ENCODE results near the gene RNF7. TPM values are rescaled to one million over a fixed set of nuclear protein-coding genes. Genes with fewer than 3 reads are reported as not detected.
"Not testable (repeated sequence)": the region's sequence is repeated elsewhere in the genome, so short reads cannot be mapped to it uniquely, and the experiment has no call there.

RNF7 gene
- polyA plus RNA-seq, 2 of the 4 experiments (the other 2 are of a cell fraction) = 84.1 to 147 TPM

- H3K9me3 ChIP-seq = no peaks in the 10 kb centered on the region
- 69% methylated on average over 4 of the region's 4 CpGs for WGBS (ENCODE audit: missing lambda C conversion rate)
- POLR2A ChIA-PET = no interaction called here
- H3K27ac ChIP-seq = no peak overlapping the region
- H3K4me2 ChIP-seq = no peak overlapping the region
- H3K4me3 ChIP-seq = no peak overlapping the region
- 0 out of 3 replicates have a peak, but pooled peaks cover 7% of the 10 kb centered on the region for H3K4me1 ChIP-seq
- FAIRE-seq (no peak), DNase-seq (ENCODE audit: low read depth in 1 of 2, low spot score in 1 of 2) (no peak), ATAC-seq (no peak)
- TF ChIP-seq RCOR1 (IDR thresholded peaks at IDR 0.05; ENCODE audit: low read depth, low read length) (no peak), FOSB (CRISPR knock-in tag; IDR thresholded peaks at IDR 0.05) (no peak), TP53 (CRISPR knock-in tag; IDR thresholded peaks at IDR 0.05) (no peak), CHD4 (IDR thresholded peaks at IDR 0.05; ENCODE audit: borderline replicate concordance) (no peak), ZC3H11A (IDR thresholded peaks at IDR 0.05) (no peak), RFX5 (IDR thresholded peaks at IDR 0.05) (no peak)
- CTCF ChIA-PET = interaction anchor here (2.0 kb wide), 1 partner anchor 48 kb away, joined by 6 read pairs; the partner anchor contains the start of gene RNF7
Measured at GRCh38 chr3:141690431-141691072, 47.5 kb upstream of the RNF7 start.

GRCh38 chr3:141691471-141691870 lies 46.6 kb upstream of the RNF7 start:
- WGBS (ENCODE audit: missing lambda C conversion rate) = 33% methylated on average over 3 of the region's 3 CpGs
- not testable (repeated sequence) for H3K27ac ChIP-seq; ATAC-seq; H3K4me3 ChIP-seq; DNase-seq (ENCODE audit: low read depth in 1 of 2, low spot score in 1 of 2); H3K9me3 ChIP-seq; H3K4me2 ChIP-seq; H3K4me1 ChIP-seq; FAIRE-seq
- POLR2A ChIA-PET = interaction anchor here (0.7 kb wide), 1 partner anchor 1861 kb away, joined by 3 read pairs; no protein-coding TSS in a partner anchor
- CTCF ChIA-PET = interaction anchor here (0.6 kb wide), 1 partner anchor 463 kb away, joined by 4 read pairs; no protein-coding TSS in a partner anchor

GRCh38 chr3:141692973-141693372 lies 45.1 kb upstream of the RNF7 start:
- FAIRE-seq; H3K4me2 ChIP-seq; POLR2A ChIA-PET; H3K9me3 ChIP-seq; H3K4me3 ChIP-seq; CTCF ChIA-PET; DNase-seq (ENCODE audit: low read depth in 1 of 2, low spot score in 1 of 2); H3K4me1 ChIP-seq; ATAC-seq; H3K27ac ChIP-seq: not testable (repeated sequence)
- 60% methylated on average over 4 of the region's 4 CpGs for WGBS (ENCODE audit: missing lambda C conversion rate)

- no peak for TF ChIP-seq RFX5 (IDR thresholded peaks at IDR 0.05)
- no peak for TF ChIP-seq FOXS1 (CRISPR knock-in tag; IDR thresholded peaks at IDR 0.05)
- no peak for TF ChIP-seq FOSL2 (IDR thresholded peaks at IDR 0.05)
- TF ChIP-seq FOSL2 (CRISPR knock-in tag; IDR thresholded peaks at IDR 0.05) = no peak
- TF ChIP-seq USF2 (IDR thresholded peaks at IDR 0.05) = no peak
- no peak for TF ChIP-seq RCOR1 (IDR thresholded peaks at IDR 0.05; ENCODE audit: low read depth, low read length)
- TF ChIP-seq SREBF2 (IDR thresholded peaks at IDR 0.05) = no peak
- DNase-seq (ENCODE audit: low read depth in 1 of 2, low spot score in 1 of 2) (no peak), ATAC-seq (no peak), FAIRE-seq (no peak)
- WGBS (ENCODE audit: missing lambda C conversion rate) = 37% methylated on average over 7 of the region's 7 CpGs
- CTCF ChIA-PET = interaction anchor here (1.2 kb wide), 1 partner anchor 13 kb away, joined by 3 read pairs; no protein-coding TSS in a partner anchor
- no peak overlapping the region for H3K4me3 ChIP-seq
- no peak overlapping the region for H3K4me2 ChIP-seq
- no peak overlapping the region for H3K27ac ChIP-seq
- no peaks in the 10 kb centered on the region for H3K9me3 ChIP-seq
- no peaks in the 10 kb centered on the region for H3K4me1 ChIP-seq
- POLR2A ChIA-PET = no interaction called here
Measured at GRCh38 chr3:141699324-141699723, 38.8 kb upstream of the RNF7 start.

- FAIRE-seq (no peak), ATAC-seq (no peak), DNase-seq (ENCODE audit: low read depth in 1 of 2, low spot score in 1 of 2) (no peak)
- CTCF ChIA-PET = interaction anchor here (1.2 kb wide), 1 partner anchor 13 kb away, joined by 3 read pairs; no protein-coding TSS in a partner anchor
- H3K4me3 ChIP-seq = no peak overlapping the region
- no peaks in the 10 kb centered on the region for H3K9me3 ChIP-seq
- H3K4me1 ChIP-seq = no peaks in the 10 kb centered on the region
- no peak overlapping the region for H3K27ac ChIP-seq
- 40% methylated on average over 6 of the region's 6 CpGs for WGBS (ENCODE audit: missing lambda C conversion rate)
- POLR2A ChIA-PET = no interaction called here
- no peak overlapping the region for H3K4me2 ChIP-seq
- TF ChIP-seq EHF (CRISPR knock-in tag; IDR thresholded peaks at IDR 0.05) = no peak
- TF ChIP-seq SMC3 (IDR thresholded peaks at IDR 0.05) = no peak
- TF ChIP-seq CTCF (IDR thresholded peaks at IDR 0.05) = no peak
- TF ChIP-seq TFCP2L1 (CRISPR knock-in tag; IDR thresholded peaks at IDR 0.05) = no peak
- TF ChIP-seq MYC (IDR thresholded peaks at IDR 0.05; ENCODE audit: borderline replicate concordance, low read length) = no peak
- TF ChIP-seq RNF2 (IDR thresholded peaks at IDR 0.05; ENCODE audit: borderline replicate concordance, low read depth) = no peak
- TF ChIP-seq ZFP36 (IDR thresholded peaks at IDR 0.05; ENCODE audit: borderline replicate concordance, partially characterized antibody) = no peak
- no peak for TF ChIP-seq HMGXB4 (CRISPR knock-in tag; IDR thresholded peaks at IDR 0.05; ENCODE audit: borderline replicate concordance)
- no peak for TF ChIP-seq RCOR1 (IDR thresholded peaks at IDR 0.05; ENCODE audit: low read depth, low read length)
- no peak for TF ChIP-seq FOSL2 (IDR thresholded peaks at IDR 0.05)
- no peak for TF ChIP-seq FOSL2 (CRISPR knock-in tag; IDR thresholded peaks at IDR 0.05)
- TF ChIP-seq CHD2 (IDR thresholded peaks at IDR 0.05; ENCODE audit: low read length, partially characterized antibody) = no peak
- TF ChIP-seq ELK1 (IDR thresholded peaks at IDR 0.05; ENCODE audit: low read depth, low read length) = no peak
Measured at GRCh38 chr3:141699897-141700296, 38.2 kb upstream of the RNF7 start.
